HL-60/S4 (cell line): Measurements from ENCODE around the gene FGFBP2.

Experiments
- in situ Hi-C: fragments of 300-500 bp; cut with MboI; formaldehyde crosslinking; loops from 2 replicates; pipeline ENCODE4 v1.14.3; 2022; ENCODE audit warnings: low sequenced_read_pairs

Gene FGFBP2

GRCh38 chr4:15963001-15963451, at the start of gene FGFBP2:
FGFBP2 (minus strand) TSS chr4:15963175; CDS start chr4:15963129, 46 bp downstream.
- in situ Hi-C loops = loop anchor here (25.0 kb wide), 1 partner anchor 476 kb away; no protein-coding TSS in a partner anchor

GRCh38 chr4:16011173-16011572, 48.2 kb upstream of the FGFBP2 start:
- in situ Hi-C loops = loop anchor here (25.0 kb wide), 1 partner anchor 426 kb away; no protein-coding TSS in a partner anchor

- in situ Hi-C loops = loop anchor here (25.0 kb wide), 1 partner anchor 428 kb away; no protein-coding TSS in a partner anchor
Measured at GRCh38 chr4:16009153-16009552, 46.2 kb upstream of the FGFBP2 start.

GRCh38 chr4:16007471-16008095, 44.6 kb upstream of the FGFBP2 start:
- in situ Hi-C loops = loop anchor here (25.0 kb wide), 1 partner anchor 430 kb away; no protein-coding TSS in a partner anchor

GRCh38 chr4:16006771-16007446, 43.9 kb upstream of the FGFBP2 start:
- in situ Hi-C loops = loop anchor here (25.0 kb wide), 1 partner anchor 430 kb away; no protein-coding TSS in a partner anchor

GRCh38 chr4:16005676-16006075, 42.7 kb upstream of the FGFBP2 start:
- in situ Hi-C loops = loop anchor here (25.0 kb wide), 1 partner anchor 432 kb away; no protein-coding TSS in a partner anchor

- in situ Hi-C loops = loop anchor here (25.0 kb wide), 1 partner anchor 436 kb away; no protein-coding TSS in a partner anchor
Measured at GRCh38 chr4:16001484-16001858, 38.5 kb upstream of the FGFBP2 start.

- in situ Hi-C loops = loop anchor here (25.0 kb wide), 1 partner anchor 436 kb away; no protein-coding TSS in a partner anchor
Measured at GRCh38 chr4:16000708-16001483, 37.9 kb upstream of the FGFBP2 start.

- in situ Hi-C loops = loop anchor here (25.0 kb wide), 1 partner anchor 759 kb away; no protein-coding TSS in a partner anchor
Measured at GRCh38 chr4:15996773-15997172, 33.8 kb upstream of the FGFBP2 start.

GRCh38 chr4:15995826-15996225, 32.9 kb upstream of the FGFBP2 start:
- in situ Hi-C loops = loop anchor here (25.0 kb wide), 1 partner anchor 759 kb away; no protein-coding TSS in a partner anchor

- in situ Hi-C loops = loop anchor here (25.0 kb wide), 1 partner anchor 755 kb away; no protein-coding TSS in a partner anchor
Measured at GRCh38 chr4:15992167-15992485, 29.2 kb upstream of the FGFBP2 start.

- in situ Hi-C loops = loop anchor here (25.0 kb wide), 1 partner anchor 753 kb away; no protein-coding TSS in a partner anchor
Measured at GRCh38 chr4:15990570-15991285, 27.8 kb upstream of the FGFBP2 start.

- in situ Hi-C loops = loop anchor here (25.0 kb wide), 1 partner anchor 752 kb away; no protein-coding TSS in a partner anchor
Measured at GRCh38 chr4:15989424-15989823, 26.4 kb upstream of the FGFBP2 start.

- in situ Hi-C loops = loop anchor here (25.0 kb wide), 1 partner anchor 751 kb away; no protein-coding TSS in a partner anchor
Measured at GRCh38 chr4:15988222-15988621, 25.2 kb upstream of the FGFBP2 start.

- in situ Hi-C loops = loop anchor here (25.0 kb wide), 1 partner anchor 750 kb away; no protein-coding TSS in a partner anchor
Measured at GRCh38 chr4:15986907-15987306, 23.9 kb upstream of the FGFBP2 start.

- in situ Hi-C loops = loop anchor here (25.0 kb wide), 1 partner anchor 746 kb away; no protein-coding TSS in a partner anchor
Measured at GRCh38 chr4:15983610-15984009, 20.6 kb upstream of the FGFBP2 start.

- in situ Hi-C loops = loop anchor here (25.0 kb wide), 1 partner anchor 746 kb away; no protein-coding TSS in a partner anchor
Measured at GRCh38 chr4:15982842-15983524, 20.0 kb upstream of the FGFBP2 start.

GRCh38 chr4:15976456-15977447, 13.8 kb upstream of the FGFBP2 start:
- in situ Hi-C loops = loop anchor here (25.0 kb wide), 1 partner anchor 739 kb away; no protein-coding TSS in a partner anchor
